Measurements from ENCODE around the gene TMC1.

DNA sequence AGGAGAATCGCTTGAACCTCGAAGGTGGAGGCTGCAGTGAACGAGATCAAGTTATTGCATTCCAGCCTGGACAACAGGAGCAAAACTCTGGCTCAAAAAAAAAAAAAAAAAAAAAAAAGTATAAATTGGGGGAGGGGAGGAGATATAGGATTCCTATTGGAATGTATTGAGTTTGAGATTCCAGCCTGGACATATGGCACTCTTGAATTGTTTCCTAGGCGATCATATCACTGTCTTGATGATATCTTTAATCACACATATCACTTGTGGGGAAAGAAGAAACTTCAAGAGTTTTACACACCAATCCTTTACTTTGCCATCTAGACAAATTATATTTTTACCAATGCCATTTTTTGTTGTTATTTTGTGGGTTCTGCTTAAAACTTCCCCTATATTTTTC, 42.4 kb downstream of the TMC1 start:
- TF ChIP-seq TCF12 (IDR thresholded peaks at IDR 0.05; ENCODE audit: low read depth) (no peak), CEBPB (IDR thresholded peaks at IDR 0.05) (no peak), CREB1 (IDR thresholded peaks at IDR 0.05; ENCODE audit: low read depth) (no peak), FOXM1 (IDR thresholded peaks at IDR 0.05; ENCODE audit: borderline replicate concordance, low read depth) (no peak)
- TF ChIP-seq, protein P1, sequence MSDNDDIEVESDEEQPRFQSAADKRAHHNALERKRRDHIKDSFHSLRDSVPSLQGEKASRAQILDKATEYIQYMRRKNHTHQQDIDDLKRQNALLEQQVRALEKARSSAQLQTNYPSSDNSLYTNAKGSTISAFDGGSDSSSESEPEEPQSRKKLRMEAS (IDR thresholded peaks at IDR 0.05) = no peak

All from Ishikawa (cell line).